SK-N-MC (cell line): ENCODE measurements around the gene B4GALT6.

Experiments used
- EZH2 ChIP-seq: fragments of 200-600 bp; sonication (generic); IDR thresholded peaks from one replicate; pipeline ENCODE4 v1.6.1; 2017; ENCODE audit warnings: antibody characterized with exemption
- POLR2AphosphoS5 ChIP-seq: IDR thresholded peaks from 2 replicates; pipeline ENCODE4 v1.6.1; 2012; ENCODE audit warnings: mild to moderate bottlenecking, low read depth, low read length, borderline replicate concordance

DNA sequence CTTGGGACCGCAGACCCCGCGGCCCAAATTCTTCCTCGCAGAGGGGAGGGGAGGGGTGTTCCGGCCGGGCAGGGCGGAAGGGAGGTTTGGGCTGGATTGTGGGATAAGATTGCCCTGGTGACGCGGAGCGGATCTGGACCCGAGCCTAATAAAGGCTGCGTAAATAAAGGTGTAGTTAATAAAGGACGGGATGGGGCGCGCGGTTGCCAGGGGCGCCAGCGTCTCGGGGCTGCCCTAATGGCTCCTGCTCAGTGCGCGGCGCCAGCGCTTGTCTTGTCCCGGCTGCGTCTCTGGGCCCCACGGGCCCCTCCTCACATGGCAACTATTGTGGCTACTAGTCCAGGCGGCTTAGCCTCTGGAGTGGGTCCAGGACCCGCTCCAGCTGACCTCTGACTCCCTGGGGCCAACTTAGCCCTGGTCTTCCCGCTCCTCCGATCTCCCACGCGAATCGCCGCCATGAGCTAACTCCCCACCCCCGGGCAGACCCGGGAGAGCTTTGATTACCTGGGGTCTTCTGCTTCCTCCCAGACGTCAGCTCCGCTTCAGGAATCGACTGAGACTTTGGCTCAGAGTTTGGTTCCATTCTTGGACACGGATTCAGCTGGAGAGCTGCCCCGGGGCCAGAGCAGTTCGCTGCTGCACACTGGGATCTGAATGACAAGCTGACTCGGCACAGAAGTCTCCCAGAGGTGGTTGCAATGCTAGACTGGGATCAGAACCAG, 39.8 kb upstream of the B4GALT6 start:
- TF ChIP-seq EZH2 (no peak), POLR2AphosphoS5 (no peak)
